GM18511 (cell line): ENCODE results near the gene INSRR.

Experiments used
- ATAC-seq: cut with Tn5 transposase; IDR thresholded peaks from one replicate; pipeline ENCODE4 v1.9.1; 2021; ENCODE audit warnings: mild to moderate bottlenecking, moderate library complexity; ENCODE audit not compliant: unreplicated experiment

Gene INSRR

DNA sequence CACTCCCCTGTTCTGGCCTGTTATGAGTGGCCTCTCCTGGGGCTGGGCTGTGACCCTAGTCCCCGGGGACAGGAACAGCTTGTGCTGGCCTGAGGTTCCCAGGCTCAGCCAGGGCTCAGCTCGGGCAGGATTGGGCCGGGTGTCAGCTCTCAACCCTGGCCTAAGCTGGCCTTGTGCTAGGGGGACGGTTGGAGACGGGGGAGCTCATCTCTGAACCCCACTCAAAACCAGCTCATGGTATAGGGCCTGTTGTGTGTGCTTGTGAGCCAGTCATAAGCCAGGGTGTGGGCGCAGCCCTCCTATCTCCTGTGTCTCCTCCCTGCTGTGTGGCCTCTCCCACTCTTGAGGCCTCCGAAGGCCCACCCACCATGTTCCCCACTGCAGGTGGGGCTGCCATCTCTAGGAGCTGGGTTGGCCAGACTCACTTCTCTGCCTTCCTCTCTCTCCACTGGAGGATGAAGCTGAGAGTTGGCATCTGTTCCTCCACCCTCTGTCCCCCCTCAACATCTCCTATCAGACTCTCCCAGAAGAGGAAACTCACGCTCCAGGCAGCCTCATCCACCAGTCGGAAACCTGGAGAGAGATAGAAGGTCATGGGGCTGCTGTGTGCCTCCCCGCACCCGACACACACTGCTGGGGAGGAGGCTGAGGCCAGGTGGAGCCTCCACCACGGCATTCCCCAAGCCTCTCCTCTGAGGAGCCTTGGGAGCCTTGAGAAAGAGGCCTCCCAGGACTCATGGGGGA is 36.0 kb upstream of the INSRR start:
- no peak for ATAC-seq

DNA sequence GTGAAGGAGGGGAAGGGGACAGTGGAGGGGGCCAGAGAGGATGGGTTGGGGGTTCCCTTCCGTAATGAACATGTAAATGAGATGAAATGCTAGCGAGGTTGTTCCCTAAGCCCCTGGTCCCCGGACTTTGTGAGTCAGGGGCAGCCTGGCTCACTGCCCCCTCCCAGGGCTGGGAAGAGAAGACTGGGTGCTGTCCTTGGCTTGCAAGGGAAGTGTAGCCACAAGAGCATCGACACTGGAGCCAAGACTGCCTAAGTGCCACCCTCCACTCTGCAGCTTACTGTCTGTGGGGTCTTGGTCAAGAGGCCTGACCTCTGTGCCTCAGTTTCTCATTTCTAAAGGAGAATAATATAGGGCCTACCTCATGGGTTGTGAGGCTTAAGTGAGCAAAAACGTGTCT is 35.1 kb upstream of the INSRR start:
- ATAC-seq: no peak

DNA sequence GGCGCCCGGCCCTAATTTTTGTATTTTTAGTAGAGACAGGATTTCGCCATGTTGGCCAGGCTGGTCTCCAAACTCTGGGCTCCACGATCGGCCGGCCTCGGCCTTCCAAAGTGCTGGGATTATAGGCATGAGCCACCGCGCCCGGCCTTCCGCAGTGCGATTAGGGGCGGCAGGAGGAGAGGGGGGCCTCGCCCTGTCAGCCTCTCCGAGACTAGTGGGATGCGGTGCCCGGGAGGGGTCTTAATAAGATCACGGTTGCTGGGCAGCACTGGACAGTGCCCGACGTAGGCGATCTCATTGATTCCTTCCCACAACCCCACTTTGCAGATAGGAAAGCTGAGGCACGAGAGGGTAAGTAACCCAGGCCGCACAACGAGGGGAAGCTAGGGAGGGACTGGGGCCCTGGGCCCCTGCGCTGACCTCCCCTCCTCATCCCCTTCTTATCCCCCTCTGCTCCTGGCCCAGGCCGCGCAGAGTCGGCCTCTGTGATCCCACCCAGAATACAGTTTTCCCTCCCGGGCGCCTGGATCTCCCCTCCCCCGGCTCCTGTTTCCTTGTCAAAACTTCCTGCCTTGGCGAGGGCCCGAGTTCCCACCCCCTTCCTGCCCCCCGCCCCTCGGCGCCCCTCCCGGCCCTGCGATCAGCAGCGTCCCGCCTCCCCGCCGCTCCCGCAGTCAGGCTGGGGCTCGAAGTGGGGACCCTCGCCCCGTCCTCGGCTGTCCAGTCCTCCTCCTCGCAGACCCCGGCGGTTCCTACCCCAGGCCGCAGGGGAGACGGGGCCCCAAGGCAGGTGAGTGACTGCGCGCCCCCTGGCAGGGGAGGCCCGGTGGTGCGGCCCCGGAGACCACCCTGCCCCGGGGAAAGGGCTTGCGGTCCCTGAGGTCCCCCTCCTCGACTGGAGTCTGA is 34.4 kb upstream of the INSRR start, which contains the start of gene PEAR1:
Gene PEAR1 (plus strand): TSS at position 671 of the 906 bp plus-strand sequence. CDS start 10,209 bp downstream, outside the sequence.
- no peak for ATAC-seq

DNA sequence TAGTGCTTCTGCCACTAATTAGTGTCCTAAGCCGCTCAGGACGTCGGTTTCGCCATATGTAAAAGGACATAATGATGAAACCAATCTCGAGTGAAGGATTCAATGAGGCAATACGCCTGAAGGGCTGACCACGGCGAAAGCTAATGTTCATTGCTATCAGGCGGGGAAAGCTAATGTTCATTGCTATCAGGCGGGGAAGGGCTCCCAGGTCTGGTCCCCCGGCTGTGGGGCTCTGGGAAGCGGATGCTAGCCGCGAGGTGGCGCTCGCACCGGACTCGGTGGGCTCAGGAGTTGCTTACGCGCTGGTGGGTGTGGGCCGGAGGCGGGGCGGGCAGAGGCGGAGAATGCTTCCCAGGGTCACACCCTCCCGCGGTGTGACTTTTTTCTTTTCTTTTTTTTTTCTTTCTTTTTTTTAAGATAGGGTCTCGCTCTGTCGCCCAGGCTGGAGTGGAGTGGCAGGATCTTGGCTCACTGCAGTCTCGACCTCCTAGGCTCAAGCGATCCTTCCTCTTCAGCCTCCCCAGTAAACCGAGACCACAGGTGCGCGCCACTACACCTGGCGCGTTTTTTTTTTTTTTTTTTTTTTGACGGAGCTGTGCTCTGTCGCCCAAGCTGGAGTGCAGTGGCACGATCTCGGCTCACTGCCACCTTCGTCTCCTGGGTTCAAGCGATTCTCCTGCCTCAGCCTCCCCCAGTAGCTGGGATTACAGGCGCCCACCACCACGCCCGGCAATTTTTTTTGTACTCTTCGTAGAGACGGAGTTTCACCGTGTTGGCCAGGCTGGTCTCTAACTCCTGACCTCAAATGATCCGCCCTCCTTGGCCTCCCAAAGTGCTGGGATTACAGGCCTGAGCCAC is 33.5 kb upstream of the INSRR start:
- peak; percentile 70 for ATAC-seq

DNA sequence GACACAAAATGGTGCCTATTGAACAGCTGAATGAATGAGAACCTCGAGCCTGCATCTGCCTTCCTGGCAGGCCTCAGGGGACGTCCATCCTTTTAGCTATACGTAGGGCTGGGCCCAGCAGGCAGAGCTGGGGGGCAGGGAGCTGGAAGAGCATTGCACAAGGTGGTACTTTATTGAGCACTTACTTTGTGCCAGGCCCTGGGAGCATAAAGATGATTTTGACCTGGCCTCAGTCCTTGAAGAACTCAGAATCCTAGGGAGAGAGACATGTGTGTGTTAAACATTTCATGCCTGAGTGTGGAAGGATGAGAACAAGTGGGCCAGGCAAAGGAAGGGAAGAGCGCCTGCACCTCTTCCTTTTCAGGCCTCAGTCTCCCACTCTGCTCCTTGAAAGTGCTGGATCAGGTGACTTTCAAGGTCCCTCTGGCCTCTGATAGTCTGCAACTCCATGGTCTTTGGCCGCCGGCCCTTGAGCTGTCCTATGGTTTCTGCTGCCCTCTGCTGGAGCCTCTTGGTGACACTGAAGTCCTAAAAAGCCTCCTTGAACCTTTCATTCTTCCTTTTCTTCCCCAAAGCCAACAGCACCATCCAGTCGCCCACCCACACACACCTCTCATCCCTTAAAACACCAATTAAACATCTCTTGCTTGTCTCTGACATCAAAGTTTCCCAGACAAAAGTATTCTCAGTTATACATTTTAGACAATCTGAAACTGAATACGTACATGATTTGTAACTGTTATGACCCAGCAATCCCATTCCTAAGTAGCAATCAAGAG is 31.1 kb upstream of the INSRR start:
- no peak for ATAC-seq

DNA sequence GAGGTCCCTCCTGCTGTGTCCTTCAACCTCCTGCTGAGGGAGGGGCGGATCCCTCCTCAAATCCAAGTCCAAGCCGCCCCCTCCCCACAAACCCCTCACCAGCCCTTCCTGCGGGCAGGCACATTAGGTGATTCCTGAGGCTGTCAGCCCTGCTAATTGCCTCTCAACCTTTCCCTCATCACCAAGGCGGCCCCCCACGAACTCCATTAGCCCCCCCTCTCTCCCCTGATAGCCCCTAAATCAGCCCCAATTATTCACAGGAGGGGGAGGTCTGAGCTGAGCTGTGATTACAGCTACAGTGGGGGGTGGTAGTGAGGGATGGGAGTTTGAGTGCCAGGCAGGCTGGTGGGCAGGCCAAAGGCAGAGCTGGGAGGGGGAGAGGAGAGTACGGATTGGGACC is 28.8 kb upstream of the INSRR start:
- ATAC-seq: no peak

DNA sequence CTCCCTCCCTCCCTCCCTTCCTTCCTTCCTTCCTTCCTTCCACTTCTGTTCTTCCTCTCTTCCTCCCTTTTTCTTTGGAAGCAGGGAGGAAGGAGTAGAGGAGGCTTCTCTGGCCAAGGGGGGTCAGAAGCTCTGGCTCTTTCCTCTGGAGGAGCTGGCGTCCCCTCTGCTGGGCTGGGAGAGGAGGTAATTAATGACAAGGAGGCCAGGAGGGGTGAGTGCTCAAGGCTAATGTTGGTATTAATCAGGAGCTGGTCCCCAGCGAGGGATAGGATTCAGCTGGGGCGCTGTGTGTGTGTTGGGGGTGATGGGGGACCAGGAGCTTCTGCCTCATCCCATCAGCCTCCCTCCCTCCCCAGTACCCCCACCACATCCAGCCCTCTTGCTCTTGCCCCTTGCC is 28.4 kb upstream of the INSRR start:
- ATAC-seq: no peak

DNA sequence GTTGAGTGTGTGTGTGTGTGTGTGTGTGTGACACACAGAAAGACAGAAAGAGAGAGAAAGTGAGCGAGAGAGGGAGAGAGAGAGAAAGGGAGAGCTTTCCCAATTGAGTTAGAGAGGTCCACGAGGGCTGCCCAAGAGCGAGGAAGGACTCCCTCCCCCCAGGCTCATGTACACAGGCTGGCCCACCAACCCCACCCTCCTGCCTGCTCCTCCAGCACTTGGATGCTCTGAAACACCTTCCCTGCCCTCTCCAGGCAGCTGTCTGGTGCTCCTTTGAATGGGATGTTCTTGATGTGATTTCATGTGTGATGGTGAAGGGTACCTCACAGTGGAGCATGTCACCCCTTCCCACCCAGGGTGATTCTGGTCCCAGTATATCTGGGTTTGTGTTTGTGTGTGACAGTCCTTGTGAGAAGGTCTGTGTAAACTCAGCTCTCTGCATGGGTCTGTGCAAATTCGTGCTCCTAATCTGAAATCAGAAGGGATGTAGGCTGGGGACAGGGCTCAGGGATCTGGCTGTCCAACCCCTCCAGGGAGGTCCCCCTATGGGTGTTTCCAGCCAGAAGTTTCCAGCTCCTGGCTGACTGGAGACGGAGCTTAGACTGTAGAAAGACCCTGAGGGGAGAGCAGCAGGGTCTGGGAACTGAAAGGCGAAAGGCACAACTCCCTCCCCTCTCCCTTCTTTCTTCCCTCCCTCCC is 27.8 kb upstream of the INSRR start:
- no peak for ATAC-seq

DNA sequence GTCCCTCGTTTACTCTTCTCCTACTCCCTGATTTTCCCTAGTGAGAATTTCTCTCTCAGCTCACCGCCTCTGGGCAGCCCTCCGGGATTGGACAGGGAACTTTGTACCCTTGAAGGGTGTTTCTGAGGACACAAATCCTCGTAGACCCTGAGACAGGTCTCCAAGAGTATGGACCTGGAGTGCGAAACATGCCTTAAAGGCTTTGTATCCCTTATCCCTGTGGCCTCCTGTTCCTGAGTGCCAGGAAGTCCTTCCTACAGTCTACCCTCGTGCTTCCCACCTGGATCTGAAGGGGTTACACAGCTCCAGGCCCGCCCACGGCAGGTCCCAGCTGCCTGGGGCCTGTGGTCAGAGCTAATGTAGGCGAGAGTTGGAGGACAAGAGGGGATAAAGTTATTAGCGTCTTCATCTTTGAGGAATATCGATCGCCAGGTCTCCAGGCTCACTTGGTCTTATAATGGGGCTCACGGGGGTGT is 27.0 kb upstream of the INSRR start:
- no peak for ATAC-seq

DNA sequence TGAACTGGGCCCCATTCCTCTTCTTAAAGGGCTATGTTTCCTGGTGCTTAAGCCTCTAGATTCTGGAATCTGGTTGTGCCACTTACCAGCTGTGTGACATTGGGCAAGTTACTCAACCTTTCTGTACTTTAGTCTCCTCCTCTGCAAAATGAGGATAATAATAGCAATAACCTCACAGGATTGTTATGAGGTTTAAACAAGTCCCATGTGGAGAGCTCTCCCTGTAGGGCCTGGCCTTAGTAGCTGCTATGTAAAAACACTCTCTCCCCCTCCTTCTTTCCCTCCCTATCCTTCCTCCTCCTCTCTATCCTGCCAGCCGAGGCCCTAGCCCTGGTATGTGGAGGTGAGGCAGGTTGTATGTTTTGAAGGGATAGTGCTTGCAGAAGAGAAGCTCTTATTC is 26.4 kb upstream of the INSRR start:
- ATAC-seq: no peak

DNA sequence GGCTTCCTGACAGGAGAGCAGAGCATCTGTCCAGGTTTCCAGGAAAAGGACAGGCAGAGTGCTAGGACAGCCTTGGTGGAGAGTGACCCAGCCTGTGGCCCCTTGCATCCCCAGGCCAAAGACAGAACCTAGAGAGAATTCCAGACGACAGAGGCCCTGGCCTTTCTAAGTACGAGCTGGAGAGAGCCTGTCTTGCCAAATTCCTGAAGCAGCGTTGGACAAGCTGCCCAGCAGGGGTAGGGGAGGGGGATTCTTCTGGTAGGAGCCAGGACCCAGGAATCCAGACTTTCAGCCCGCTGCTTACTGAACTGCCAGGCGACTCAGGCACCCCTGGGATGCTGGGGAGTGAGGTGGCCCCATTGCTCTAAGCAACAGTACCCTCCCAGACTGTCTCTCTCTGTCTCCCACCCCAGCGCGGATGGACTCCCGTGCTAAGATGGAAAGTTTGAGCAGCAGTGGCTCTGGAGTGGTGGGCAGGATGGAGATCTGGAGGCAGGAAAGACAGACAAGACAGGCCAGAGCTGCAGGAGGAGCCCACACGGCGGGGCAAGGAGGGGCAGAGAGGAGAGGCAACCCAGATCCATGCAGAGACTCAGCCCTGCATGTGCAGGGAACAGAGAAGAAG is 25.8 kb upstream of the INSRR start:
- no peak for ATAC-seq

DNA sequence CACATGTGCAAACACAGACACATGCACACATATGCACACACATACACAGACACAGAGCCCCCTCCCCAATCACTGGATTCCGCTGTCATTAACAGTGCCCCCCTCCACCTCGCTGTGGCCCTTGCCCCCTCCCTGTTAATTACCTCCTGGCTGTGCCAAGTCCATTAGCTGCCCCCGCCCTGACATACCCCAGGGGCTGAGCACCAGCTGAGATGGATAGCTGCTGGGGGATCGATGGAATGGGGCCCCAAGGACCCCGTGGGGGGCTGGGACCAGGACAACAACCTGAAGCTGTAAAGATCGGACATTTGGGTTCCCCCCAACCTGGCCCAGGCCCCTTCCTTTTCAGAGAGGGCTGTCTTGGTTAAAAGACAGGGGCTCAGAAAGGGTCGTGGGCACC is 25.0 kb upstream of the INSRR start:
- ATAC-seq: no peak

DNA sequence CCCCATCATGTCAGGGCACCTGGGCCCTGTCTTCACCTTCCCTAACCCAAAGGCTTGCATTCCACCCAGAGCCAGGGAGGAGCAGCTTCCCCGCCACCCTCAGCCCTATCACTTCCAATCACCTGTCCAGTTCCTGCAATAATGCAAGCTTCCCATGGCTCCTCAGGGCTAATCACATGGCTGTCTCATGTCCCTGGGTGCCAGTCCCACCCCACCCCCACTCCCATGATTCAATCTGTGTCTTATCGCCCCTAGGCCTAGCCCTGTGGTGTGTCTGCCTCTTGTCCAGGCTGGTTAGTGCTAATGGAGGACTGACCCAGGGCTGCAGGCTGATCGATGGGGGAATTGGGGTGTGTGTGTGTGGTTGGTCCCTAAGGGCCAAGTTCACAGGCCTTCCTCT is 23.6 kb upstream of the INSRR start:
- ATAC-seq: no peak

DNA sequence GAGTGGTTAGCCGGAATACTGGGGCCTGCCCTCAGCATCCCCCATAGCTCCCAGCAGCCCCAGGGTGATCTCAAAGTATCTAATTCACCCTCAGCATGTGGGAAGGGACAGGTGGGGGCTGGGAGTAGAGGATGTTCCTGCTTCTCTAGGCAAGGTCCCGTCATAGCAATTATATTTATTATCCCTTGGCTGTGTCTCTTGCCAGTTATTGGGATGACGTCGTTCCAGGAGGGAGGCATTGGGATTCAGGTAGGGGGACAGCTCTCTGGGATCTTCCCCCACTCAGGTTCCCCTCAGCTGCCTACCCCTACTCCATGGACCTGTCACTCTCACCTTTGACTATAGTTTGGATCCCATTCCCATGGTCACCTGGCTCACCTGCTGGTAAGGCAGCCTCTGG is 22.7 kb upstream of the INSRR start:
- ATAC-seq: no peak

DNA sequence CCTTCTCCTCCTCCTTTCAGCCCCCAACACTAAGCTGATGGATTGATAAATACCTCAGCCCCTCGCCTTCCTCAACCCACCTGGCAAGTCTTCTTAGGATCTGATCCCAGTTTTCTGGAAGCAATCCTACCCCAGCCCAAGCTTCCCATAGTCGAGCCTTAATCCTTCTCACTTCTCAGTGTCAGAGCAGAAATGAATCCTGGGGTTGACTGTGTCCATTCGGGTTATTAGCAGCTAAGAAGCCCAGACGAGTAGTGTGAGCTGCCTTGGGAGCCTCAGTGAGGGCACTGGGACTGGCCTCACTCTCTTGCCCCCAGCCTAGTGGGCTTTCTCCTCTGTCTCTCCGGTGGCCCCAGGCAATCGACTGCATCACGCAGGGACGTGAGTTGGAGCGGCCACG is 22.2 kb upstream of the INSRR start:
- no peak for ATAC-seq

DNA sequence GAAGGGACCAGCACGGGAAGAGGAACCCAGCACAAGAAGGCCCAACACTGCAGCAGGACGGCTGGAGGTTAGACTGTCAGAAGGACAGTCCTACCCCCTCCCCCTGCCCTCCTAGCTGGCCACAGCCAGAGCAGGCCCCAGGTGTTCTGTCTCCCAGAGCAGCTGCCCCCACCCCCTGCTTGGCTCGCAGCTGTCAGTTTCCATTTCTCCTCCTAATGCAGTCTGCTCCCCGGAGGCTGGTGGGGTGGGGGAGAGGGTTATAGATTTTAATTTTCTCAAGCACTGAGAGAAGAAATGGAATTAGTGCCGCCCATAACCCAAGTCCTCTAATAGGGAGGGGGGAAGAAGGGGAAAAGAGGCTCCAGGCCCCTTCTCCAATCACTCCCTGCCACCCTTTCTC is 21.6 kb upstream of the INSRR start:
- no peak for ATAC-seq

DNA sequence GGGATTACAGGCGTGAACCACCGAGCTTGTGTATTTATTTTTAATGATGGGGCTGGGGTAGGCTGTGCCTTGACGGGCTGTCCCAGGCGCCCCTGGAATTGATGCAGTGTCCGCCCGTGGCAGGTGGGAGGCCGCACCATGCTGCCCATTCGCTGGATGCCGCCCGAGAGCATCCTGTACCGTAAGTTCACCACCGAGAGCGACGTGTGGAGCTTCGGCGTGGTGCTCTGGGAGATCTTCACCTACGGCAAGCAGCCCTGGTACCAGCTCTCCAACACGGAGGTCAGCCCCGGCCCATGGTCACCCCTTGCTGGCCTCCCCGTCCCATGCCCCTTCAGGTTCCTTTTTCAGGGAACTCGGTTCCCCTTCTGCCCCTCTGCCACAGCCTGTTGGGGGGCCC is 21.0 kb upstream of the INSRR start:
- no peak for ATAC-seq

DNA sequence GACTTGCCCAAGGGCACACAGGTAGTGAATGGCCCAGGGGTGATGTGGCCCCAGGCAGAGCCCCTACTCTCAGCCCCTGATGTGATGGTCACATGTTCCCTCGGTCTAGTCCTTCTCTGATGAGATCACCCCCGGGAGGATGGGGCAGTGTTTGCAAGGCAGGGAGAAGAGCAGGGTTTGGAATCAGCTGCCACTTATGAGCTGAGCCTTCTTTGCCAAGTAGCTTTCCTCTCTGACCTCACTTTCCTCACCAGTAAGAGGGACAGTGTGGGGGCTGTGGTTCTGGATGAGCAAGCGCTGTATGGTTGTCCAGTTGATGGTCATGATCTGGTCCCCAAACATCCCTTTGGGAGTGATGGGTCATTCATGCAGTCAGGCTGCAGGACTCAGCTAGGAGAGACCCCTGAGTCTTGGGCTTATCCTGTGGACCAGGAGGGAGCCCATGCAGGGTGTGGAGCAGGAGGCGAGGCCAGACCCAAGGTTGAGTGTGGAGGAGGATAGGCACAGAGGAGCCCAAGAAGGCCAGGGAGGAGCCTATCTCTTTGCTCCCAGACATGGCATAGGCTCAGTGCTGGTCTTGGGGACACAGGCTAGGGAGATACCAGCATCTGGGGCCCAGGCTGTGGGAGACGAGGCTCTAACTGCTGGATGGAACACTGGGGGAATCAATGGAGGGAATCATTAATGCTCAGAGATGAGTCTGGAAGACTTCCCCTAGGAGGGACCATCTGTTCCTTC is 18.7 kb upstream of the INSRR start:
- ATAC-seq: no peak

DNA sequence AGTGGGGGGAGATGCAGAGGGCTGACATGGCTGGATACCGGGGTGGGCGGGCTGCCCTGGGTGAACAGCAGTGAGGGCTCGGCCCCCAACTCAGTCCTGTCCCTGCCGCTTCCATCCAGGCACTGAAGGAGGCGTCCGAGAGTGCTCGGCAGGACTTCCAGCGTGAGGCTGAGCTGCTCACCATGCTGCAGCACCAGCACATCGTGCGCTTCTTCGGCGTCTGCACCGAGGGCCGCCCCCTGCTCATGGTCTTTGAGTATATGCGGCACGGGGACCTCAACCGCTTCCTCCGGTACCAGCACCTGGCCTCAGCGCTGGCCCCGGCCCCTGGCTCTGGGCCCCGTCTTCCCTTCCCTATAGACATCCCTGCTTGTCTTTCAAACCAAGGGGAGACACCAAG is 17.4 kb upstream of the INSRR start:
- ATAC-seq: no peak
